HCT116 (cell line): Measurements from ENCODE around the gene NUP50. TPM values are rescaled to one million over a fixed set of nuclear protein-coding genes. Genes with fewer than 3 reads are reported as not detected.

ENCODE experiments used
- ATAC-seq: fragments of 200-7000 bp; cut with Tn5 transposase; 2 replicates; pipeline ENCODE4 v1.9.1; 2020; ENCODE audit warnings: mild to moderate bottlenecking, moderate library complexity
- BruUV-seq: library from RNA; stranded (reverse); fragments of 400-500 nt; replicated peaks from 2 replicates; lab custom pipeline; 2021; lab: Mats Ljungman, UMichigan
- CTCF ChIA-PET: fragments of 300-600 bp; sonication (Branson Sonifier 250); formaldehyde crosslinking; loops from one replicate; lab custom pipeline; 2021; ENCODE audit warnings: antibody characterized with exemption; lab: Charles Lee
- POLR2A ChIA-PET: fragments of 300-600, 350-600 bp; sonication (Branson Sonifier 250); formaldehyde crosslinking; loops from one replicate; lab custom pipeline; 2021; ENCODE audit warnings: antibody characterized with exemption; lab: Charles Lee
- RAD21 ChIA-PET, 2 experiments: fragments of 300-600 bp; sonication (Branson Sonifier 250); formaldehyde crosslinking; loops; one replicate each; lab custom pipeline; 2023; ENCODE audit warnings: low total read pairs in 2 of 2; ENCODE audit not compliant: uncharacterized antibody in 2 of 2, unreplicated experiment in 2 of 2, low non-redundant PET in 1 of 2; lab: Charles Lee
- DNase-seq: peaks from one replicate; pipeline ENCODE4 v3.0.0-alpha.2; 2010; ENCODE audit warnings: low read depth, low spot score
- H2AFZ ChIP-seq: fragments of 200-600 bp; shearing (Covaris generic), sonication (generic); 2 replicates; pipeline ENCODE4 v1.6.1; 2017; ENCODE audit warnings: low read depth, mixed run types, mixed read lengths, antibody characterized with exemption, low read length; ENCODE audit not compliant: poor library complexity, severe bottlenecking
- H3K27ac ChIP-seq: 2 replicates; pipeline ENCODE4 v1.5.1; 2012; ENCODE audit warnings: low read depth, low read length
- H3K27me3 ChIP-seq: fragments of 200-600 bp; sonication (generic); 2 replicates; pipeline ENCODE4 v1.6.1; 2016; ENCODE audit warnings: mixed run types, low read length, mixed read lengths; ENCODE audit not compliant: insufficient read depth
- H3K36me3 ChIP-seq, 2 experiments: fragments of 200-500 bp in 1 of 2; fragments of 200-600 bp in 1 of 2; sonication (Bioruptor generic) in 1 of 2; sonication (generic) in 1 of 2; 2 replicates each; pipeline versions ENCODE4 v1.5.1 to v1.6.1; 2014 to 2016; ENCODE audit warnings: low read length in 2 of 2, inconsistent platforms in 1 of 2, mixed read lengths in 1 of 2, mixed run types in 1 of 2; ENCODE audit not compliant: insufficient read depth in 2 of 2, control insufficient read depth in 1 of 2
- H3K4me1 ChIP-seq, 2 experiments: fragments of 200-600 bp in 1 of 2; sonication (generic) in 1 of 2; 2 replicates each; pipeline versions ENCODE4 v1.5.1 to v1.6.1; 2012 to 2017; ENCODE audit warnings: low read length in 2 of 2, inconsistent platforms in 1 of 2, mild to moderate bottlenecking in 1 of 2, mixed read lengths in 1 of 2, mixed run types in 1 of 2, moderate library complexity in 1 of 2; ENCODE audit not compliant: insufficient read depth in 2 of 2, control insufficient read depth in 1 of 2
- H3K4me2 ChIP-seq: fragments of 200-600 bp; sonication (generic); 2 replicates; pipeline ENCODE4 v1.6.1; 2017; ENCODE audit warnings: mixed run types, low read length, mixed read lengths
- H3K4me3 ChIP-seq, 2 experiments: fragments of 200-600 bp in 1 of 2; sonication (generic) in 1 of 2; replicated peaks in 1 of 2; 2 replicates each; pipeline ENCODE4 v1.5.1; 2011 to 2016; ENCODE audit warnings: low read length in 2 of 2, control low read depth in 1 of 2, low read depth in 1 of 2, mild to moderate bottlenecking in 1 of 2, mixed read lengths in 1 of 2, mixed run types in 1 of 2
- H3K79me2 ChIP-seq: fragments of 200-600 bp; sonication (generic); 2 replicates; pipeline ENCODE4 v1.6.1; 2017; ENCODE audit warnings: mild to moderate bottlenecking, mixed run types, low read length, moderate library complexity, mixed read lengths; ENCODE audit not compliant: insufficient read depth
- H3K9ac ChIP-seq: fragments of 200-600 bp; sonication (generic); 2 replicates; pipeline ENCODE4 v1.6.1; 2016; ENCODE audit warnings: low read length, mixed read lengths
- H3K9me2 ChIP-seq: fragments of 200-600 bp; sonication (generic), shearing (Covaris generic); 2 replicates; pipeline ENCODE4 v1.6.1; 2017; ENCODE audit warnings: mixed run types, mild to moderate bottlenecking, moderate library complexity; ENCODE audit not compliant: insufficient read depth
- H3K9me3 ChIP-seq, 2 experiments: fragments of 200-500 bp in 1 of 2; fragments of 200-600 bp in 1 of 2; sonication (Bioruptor generic) in 1 of 2; sonication (generic) in 1 of 2; 2 replicates each; pipeline ENCODE4 v1.6.1; 2014 to 2017; ENCODE audit warnings: low read length in 2 of 2, mixed read lengths in 2 of 2, inconsistent platforms in 1 of 2, low read depth in 1 of 2, mild to moderate bottlenecking in 1 of 2, mixed run types in 1 of 2, moderate library complexity in 1 of 2; ENCODE audit not compliant: control insufficient read depth in 1 of 2, insufficient read depth in 1 of 2
- H4K20me1 ChIP-seq: fragments of 200-600 bp; sonication (generic), shearing (Covaris generic); 2 replicates; pipeline ENCODE4 v1.6.1; 2017; ENCODE audit warnings: mixed run types, mild to moderate bottlenecking, moderate library complexity; ENCODE audit not compliant: insufficient read depth
- CBX3 ChIP-seq: IDR thresholded peaks from 2 replicates; pipeline ENCODE4 v1.6.1; 2012; ENCODE audit warnings: low read depth
- CEBPB ChIP-seq: IDR thresholded peaks from 2 replicates; pipeline ENCODE4 v1.6.1; 2012; ENCODE audit warnings: low read depth
- EGR1 ChIP-seq: IDR thresholded peaks from 2 replicates; pipeline ENCODE4 v1.6.1; 2012; ENCODE audit warnings: low read depth
- EZH2 ChIP-seq: fragments of 200-600 bp; sonication (generic); IDR thresholded peaks from 2 replicates; pipeline ENCODE4 v1.6.1; 2017; ENCODE audit warnings: antibody characterized with exemption, mixed run types
- EZH2phosphoT487 ChIP-seq: fragments of 200-600 bp; IDR thresholded peaks from 2 replicates; pipeline ENCODE4 v1.6.1; 2018; ENCODE audit warnings: antibody characterized with exemption, borderline replicate concordance
- JUND ChIP-seq: IDR thresholded peaks from 2 replicates; pipeline ENCODE4 v1.6.1; 2012
- MAX ChIP-seq: IDR thresholded peaks from 2 replicates; pipeline ENCODE4 v1.6.1; 2012
- POLR2AphosphoS5 ChIP-seq: IDR thresholded peaks from 2 replicates; pipeline ENCODE4 v1.6.1; 2011; ENCODE audit warnings: mild to moderate bottlenecking, low read depth, low read length, moderate library complexity
- REST ChIP-seq: IDR thresholded peaks from 2 replicates; pipeline ENCODE4 v1.6.1; 2012; ENCODE audit warnings: low read depth
- SIN3A ChIP-seq: IDR thresholded peaks from 2 replicates; pipeline ENCODE4 v1.6.1; 2012; ENCODE audit warnings: low read depth
- SRF ChIP-seq: IDR thresholded peaks from 2 replicates; pipeline ENCODE4 v1.6.1; 2012; ENCODE audit warnings: low read depth
- TCF7L2 ChIP-seq: IDR thresholded peaks from 2 replicates; pipeline ENCODE4 v1.7.0; 2011; ENCODE audit warnings: borderline replicate concordance, inconsistent platforms; ENCODE audit not compliant: insufficient read depth, insufficient read length; ENCODE audit errors: extremely low read depth
- YY1 ChIP-seq: IDR thresholded peaks from 2 replicates; pipeline ENCODE4 v1.6.1; 2011; ENCODE audit warnings: low read length, low read depth, moderate library complexity, mild to moderate bottlenecking; ENCODE audit not compliant: insufficient replicate concordance; ENCODE audit errors: extremely low read depth
- ZBTB33 ChIP-seq: IDR thresholded peaks from 2 replicates; pipeline ENCODE4 v1.6.1; 2011; ENCODE audit warnings: mild to moderate bottlenecking, low read length, moderate library complexity; ENCODE audit not compliant: insufficient replicate concordance; ENCODE audit errors: extremely low read depth
- ZFX ChIP-seq: fragments of 450-650 bp; IDR thresholded peaks from 2 replicates; pipeline ENCODE4 v1.6.1; 2017
- ZNF274 ChIP-seq: fragments of 200-500 bp; sonication (Bioruptor generic); IDR thresholded peaks from 2 replicates; pipeline ENCODE4 v1.6.1; 2014; ENCODE audit warnings: mild to moderate bottlenecking, low read depth, low read length, inconsistent platforms
- intact Hi-C: fragments of 100-400 bp; cut with micrococcal nuclease; formaldehyde crosslinking; loops from 2 replicates; pipeline ENCODE4 v1.10.0; 2022
- total RNA-seq: library from RNA; stranded (reverse); gene quantifications from one replicate; pipeline ENCODE4 v1.2.1, GENCODE V29; 2021; ENCODE audit not compliant: unreplicated experiment
- TF ChIP-seq, protein P1 (sequence below): IDR thresholded peaks from 2 replicates; pipeline ENCODE4 v1.6.1; 2012

NUP50 gene
- total RNA-seq, 1 experiment from 2014 or later, result 102 TPM

- TF ChIP-seq ZBTB33, result no peak
- TF ChIP-seq CBX3, result no peak
- no peak for TF ChIP-seq EZH2
- no peak for TF ChIP-seq CEBPB
- no peak for TF ChIP-seq JUND
- no peak for TF ChIP-seq ZFX
- TF ChIP-seq MAX, result no peak
- TF ChIP-seq ZNF274, result no peak
- TF ChIP-seq POLR2AphosphoS5, result no peak
- no peak for TF ChIP-seq SRF
- TF ChIP-seq SIN3A, result no peak
Measured at GRCh38 chr22:45171830-45172229, 8.1 kb downstream of the NUP50 start (continued).

DNA sequence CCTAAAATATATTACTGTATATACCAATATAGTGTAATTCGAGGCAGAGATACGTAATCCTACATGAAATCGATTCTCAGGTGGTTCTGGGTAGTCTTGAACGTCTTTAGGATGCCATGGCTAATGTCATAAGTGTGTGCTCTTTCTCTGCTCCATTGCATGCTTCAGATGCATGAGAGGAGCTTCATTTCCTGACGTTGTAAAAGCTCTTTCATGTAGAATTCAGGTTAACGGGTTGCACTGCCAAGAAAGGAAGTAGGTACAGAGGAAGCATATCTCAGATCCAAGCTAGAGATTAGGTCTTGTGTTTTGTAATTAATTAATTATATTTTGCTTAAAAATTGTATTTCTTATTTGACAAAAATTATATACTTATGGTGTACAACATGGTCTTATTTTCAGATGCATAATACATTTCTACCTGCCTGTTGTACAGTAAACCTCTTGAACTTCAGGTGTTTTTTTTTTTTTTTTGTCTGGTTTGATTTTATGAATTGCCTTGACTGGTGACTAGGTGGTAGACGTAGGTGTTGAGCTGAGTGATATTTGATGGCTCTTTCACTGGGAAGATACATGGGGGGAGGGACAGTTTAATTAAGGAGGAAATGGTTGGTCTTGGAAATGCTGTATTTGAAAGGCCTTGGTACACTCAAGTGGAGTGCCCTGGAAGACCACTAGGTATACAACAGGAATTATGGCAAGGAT is 9.3 kb downstream of the NUP50 start:
- BruUV-seq, result no TSS peak
- Histone ChIP-seq H3K27me3 (no peaks in the 10 kb centered on the region), H3K27ac (no peak overlapping the region), H3K4me2 (no peak overlapping the region), H4K20me1 (peaks cover 14% of the 10 kb centered on the region; the same call in 1 of the 2 replicates), H2AFZ (no peak overlapping the region), H3K4me1 (no peaks in the 10 kb centered on the region), H3K9me2 (no peaks in the 10 kb centered on the region), H3K36me3 (peaks cover 68 to 69% of the 10 kb centered on the region in 2 experiments)
- RAD21 ChIA-PET, result no interaction called here
- POLR2A ChIA-PET, result interaction anchor here (2.7 kb wide), 1 partner anchor 9 kb away, joined by 7 read pairs; the partner anchor contains the start of gene NUP50
- CTCF ChIA-PET, result interaction anchor here (0.7 kb wide), 1 partner anchor 559 kb away, joined by 3 read pairs; no protein-coding TSS in a partner anchor
- no peak for TF ChIP-seq CEBPB
- TF ChIP-seq TCF7L2, result no peak
- no peak for TF ChIP-seq ZFX
- TF ChIP-seq ZNF274, result no peak
- TF ChIP-seq YY1, result no peak
- TF ChIP-seq EZH2, result no peak
- no peak for TF ChIP-seq EZH2phosphoT487
- TF ChIP-seq SRF, result no peak
- no peak for TF ChIP-seq EGR1
- no peak for TF ChIP-seq REST
- TF ChIP-seq, protein P1, sequence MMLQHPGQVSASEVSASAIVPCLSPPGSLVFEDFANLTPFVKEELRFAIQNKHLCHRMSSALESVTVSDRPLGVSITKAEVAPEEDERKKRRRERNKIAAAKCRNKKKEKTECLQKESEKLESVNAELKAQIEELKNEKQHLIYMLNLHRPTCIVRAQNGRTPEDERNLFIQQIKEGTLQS, result no peak
- TF ChIP-seq, all 23 proteins: peak for 0
- intact Hi-C loops, result no loop called here
- DNase-seq (no peak), ATAC-seq (no peak)
- H3K4me3 ChIP-seq, result no peak overlapping the region
- H3K79me2 ChIP-seq, result peaks cover 99% of the 10 kb centered on the region
- H3K9me3 ChIP-seq, result no peaks in the 10 kb centered on the region
- no peak overlapping the region for H3K9ac ChIP-seq
